GF-D8 (cell line): ENCODE data around the gene PTBP2.

ENCODE experiments used
- DNase-seq: peaks from one replicate; lab custom pipeline; 2025; lab: John Stamatoyannopoulos, UW

Gene PTBP2

DNA sequence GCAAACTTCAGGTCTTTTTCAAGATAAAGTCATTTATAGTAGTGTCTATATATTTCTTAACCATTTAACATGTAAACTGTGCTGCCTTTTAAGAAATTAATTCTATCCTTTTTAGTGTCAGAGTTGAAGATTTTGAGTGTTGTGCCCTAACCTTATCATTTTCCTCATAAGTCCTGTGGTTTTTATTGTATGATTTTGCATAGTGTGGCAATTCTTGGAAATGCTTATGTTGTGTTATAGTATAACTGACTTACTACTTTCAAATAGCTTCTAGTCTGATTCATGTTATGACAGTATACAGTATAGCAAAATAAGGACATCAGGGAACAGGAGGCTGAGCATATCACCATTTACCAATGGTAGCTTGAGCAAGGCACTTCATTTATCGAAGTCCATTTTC lies 99.1 kb downstream of the PTBP2 start:
- no peak for DNase-seq

DNA sequence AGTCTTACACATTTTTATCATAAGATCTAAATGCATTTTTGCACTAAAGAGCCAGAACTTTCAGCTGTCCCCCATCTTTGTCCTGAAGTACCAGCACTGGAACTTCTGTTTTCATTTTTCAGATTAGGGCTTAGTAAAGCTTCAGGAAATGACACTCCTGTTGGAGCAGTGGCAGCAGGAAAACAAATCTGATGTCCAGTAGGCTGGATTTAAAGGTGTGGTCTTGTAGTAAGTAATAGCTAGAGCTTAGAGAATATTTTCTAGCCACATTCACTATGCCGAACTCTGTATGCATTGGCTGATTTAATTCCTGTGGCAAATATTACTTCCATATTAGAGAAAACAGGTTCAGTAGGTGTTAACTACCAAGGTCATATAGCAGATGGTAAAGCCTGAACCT lies 103.6 kb downstream of the PTBP2 start:
- no peak for DNase-seq

DNA sequence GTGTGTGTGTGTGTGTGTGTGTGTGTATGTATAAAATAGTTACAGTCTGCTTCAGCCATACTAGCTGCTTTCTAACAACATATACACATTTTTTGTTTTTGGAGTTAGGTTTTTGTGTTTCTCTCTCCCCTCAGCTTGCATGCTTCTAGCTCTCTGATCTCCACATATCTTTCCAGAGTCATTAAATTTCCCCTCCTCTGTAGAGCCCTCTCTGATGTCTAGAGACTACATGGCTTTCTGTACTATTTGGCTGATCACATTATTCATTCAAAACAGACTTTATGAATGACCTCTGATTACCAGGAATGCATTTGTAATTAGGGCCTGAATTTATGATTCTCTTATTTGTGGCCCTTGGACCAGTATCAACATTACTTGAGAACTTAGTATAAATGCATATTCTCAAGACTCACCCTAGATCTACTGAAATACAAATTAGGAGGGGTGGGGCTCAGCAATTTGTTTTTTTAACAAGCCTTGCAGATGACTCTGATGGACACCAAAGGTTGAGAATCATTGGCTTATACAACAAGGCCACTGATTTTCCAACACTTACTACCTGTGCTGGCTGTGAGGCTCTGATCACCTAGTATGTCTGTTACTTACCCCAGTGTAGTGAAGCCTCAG lies 104.5 kb downstream of the PTBP2 start:
- no peak for DNase-seq

DNA sequence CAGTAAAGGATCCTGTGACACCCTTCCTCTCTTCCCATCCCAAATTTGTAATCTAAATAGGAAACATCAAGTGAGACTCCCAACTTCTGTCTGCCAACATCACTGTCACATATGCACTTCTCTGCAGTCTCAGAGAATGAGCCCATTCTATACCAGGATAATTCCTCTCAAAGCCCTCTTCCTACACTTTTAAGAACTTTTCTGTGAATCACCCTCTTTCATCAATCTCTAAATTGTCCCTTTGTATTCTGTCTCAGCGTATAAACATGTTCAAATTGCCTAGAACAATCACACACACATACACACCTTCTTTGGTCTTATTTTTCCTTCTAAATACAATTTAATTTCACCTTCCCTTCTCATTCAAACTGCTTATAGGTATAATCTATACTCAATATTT lies 111.8 kb downstream of the PTBP2 start:
- DNase-seq = no peak

DNA sequence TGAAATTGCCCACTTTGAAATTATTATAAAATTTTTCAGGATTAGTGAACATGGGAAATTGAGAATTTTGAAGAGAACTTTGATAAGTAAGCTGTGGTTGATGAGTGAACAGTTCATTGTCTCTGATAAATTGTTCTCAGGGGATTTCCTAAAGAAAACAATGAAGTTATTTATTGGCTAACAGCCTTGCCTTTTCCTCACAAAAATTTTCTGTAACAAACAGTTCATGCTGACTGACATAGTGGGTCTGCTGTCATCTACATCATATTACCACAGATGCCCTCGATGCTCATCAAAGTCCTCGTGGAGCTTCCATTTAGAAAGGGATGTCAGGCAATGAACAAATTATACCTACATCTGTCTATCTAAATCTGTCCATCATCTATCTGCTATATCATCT lies 113.4 kb downstream of the PTBP2 start:
- no peak for DNase-seq

DNA sequence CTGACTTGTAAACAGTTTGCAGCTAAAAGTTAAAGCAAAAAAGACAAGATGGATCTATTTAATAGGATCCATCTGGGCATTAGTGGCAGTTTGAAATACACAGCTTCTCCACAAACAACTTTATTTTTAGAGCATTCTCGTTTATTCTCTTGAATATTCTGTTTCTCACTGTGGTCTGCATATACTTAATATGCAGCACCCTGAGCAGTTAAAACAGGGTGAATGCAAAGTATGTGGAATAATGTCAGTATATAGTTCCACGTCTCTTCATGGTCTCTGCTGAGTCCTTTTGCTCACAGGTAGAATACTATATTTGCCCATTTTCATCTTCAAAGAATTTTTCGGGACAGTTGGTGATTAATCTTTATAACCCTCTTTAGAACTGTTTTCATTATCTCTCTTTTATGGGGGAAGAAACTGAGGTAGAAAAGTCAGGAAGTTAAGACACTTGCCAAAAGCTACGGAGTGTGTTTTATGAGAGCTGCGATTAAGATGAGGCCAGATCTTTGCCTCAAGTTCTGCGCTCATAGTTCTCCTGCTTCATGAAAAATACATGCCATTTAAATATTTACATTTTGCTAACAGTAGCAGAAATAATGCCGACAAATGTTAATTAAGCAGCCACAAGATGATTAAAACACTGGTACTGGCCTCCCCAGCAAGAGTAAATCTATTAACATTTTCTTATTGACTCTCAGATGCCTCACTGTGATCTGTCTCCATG lies 115.6 kb downstream of the PTBP2 start:
- DNase-seq = no peak

DNA sequence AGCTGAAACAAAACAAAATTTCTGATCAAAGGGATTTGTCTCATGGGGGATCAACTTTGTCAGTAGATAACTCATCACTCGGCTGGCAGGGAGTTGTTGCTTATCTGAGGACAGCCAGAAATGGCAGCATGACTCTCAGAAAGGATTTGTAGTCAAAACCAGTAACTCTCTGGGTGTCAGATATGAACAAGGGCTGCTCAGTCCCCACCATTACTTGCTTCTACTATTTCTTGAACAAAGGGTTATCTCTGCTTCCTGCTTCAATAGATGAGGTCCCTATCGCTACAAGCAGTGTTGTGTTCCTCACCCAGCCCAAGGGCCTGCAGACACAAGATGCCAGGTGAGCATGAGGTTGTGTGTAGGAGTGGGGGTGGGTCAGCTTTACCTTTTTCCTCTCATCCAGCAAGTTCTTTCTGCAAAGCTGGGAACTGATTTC lies 116.2 kb downstream of the PTBP2 start:
- no peak for DNase-seq

DNA sequence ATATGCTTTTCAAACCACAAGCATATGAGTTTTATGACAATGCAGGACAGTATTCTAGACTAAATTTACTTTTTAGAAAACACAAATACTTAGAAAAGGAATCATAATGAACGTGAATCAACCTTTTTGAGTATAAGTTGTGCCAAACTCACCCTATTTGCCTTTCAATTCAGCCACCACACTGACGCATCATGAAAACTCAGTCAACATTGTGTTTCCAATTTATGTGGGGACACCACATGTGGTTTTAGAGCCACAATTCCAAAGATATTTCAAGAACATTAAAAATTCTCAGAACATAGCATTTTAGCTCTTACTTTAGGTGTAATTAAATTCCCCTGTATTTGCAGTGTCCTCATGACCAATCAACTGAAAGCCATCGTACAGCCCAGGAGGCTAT lies 118.8 kb downstream of the PTBP2 start:
- no peak for DNase-seq

DNA sequence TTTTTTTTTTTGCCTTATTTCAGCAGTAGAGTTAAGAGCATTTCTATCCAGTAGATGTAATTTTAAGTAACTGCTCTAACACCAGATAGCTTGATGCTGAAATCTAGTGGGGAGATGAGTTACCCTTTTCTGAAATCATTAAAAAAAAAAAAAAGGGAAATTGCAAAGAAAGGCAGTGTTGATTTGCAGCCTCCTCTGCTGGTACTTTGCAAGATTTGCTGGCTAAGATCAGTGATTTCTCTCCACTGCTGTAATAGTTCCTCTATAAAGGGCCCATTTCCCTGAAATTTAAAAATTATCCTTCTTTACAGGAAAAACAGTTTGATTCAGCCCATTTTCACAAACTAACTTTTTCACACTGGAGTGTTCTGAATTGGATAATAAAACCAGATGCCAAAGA lies 120.6 kb downstream of the PTBP2 start:
- DNase-seq = no peak

DNA sequence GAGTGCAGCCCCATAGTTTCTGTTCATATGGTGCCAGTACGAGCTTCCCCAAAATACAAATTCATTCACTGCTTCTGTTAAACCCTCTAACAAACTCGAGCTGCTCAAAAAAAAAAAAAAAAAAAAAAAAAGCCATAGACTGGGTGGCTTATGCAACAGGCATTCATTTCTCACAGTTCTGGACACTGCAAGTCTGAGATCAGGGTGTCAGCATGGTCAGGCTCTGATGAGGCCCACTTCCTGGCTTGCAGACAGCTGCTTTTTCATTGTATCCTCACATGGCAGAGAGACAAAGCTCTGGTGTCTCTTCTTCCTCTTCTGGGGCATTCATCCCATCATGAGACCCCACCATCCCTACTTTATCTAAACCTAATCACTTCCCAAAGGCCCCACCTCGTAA lies 121.6 kb downstream of the PTBP2 start:
- no peak for DNase-seq

DNA sequence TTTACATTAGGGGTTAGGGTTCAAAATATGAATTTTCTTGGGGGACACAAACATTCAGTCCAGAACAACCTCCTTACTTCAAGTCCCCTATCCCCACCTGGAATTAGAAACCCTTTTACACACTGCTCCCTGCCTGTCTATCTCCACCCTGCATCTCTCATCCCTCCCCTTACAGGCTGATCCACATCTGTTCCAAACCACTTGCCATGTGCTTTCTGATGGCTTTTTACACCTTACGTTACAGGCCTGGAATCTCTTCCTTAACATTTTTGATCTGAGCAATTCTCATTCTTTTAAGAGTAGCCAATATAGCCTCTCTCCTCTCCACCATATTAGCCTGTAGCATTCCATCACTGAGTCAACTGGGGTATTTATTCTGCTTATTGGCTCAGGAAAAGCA lies 122.0 kb downstream of the PTBP2 start:
- DNase-seq = no peak

DNA sequence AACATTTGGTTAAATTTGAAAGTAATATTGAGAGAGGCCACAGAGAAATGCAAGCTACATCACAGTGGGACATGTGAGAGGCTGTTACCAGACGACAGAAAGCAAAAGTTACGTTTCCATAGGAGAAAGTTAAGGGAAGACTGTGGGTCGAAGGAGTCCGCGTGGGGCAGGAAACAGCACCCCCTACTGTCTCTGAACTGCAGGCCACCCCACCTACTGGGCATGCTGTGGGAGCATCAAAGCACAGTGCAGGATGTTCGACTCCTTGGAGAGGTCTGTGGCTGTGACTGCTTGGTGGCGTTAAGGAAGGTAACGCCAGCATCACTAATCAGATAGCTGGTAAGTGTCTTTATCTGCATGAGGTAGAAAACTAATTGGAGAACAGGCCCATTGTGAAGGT lies 123.9 kb downstream of the PTBP2 start:
- no peak for DNase-seq

DNA sequence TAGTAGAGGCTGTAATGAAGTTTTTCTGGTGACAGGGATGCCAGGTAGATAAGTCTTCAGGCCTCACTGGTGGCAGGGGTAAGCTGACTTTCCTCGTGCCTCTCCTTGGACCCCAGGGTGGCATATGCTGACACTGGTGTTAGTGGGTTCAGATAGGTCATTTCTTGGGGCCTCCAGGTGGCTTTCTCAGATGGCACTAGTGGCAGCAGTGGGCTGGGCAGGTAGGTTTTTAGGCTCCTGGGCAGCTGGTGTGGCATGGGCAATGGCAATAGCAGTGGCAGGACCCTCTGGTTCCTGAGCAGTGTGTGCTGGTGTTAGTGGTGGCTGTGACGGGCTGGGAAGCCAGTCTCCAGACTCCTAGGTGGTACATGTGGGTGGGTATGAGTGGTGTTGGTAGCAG lies 140.3 kb downstream of the PTBP2 start:
- DNase-seq = no peak

DNA sequence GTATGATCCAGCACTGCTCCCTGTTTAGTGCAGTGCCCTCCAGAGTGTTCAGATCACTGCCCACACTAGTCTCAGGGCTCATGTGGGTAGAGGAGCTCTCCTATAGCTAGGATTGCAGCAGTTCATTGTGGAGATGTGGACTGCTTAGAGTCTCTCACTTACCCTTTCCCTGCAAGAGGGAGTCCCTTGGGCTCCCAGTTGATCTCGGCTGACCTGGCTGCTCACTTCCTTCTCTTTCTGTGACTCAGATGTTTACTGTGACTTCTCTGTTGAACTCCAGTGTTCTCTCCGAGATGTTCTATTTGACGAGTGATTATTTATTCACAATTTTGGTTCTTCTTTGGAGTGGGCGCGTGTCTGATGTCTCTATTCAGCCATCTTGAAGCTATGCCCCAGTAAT lies 141.9 kb downstream of the PTBP2 start:
- DNase-seq = no peak
